Stimulated activated CD8-positive, alpha-beta memory T cell treated with anti-CD3 and anti-CD28 coated beads, Interleukin-15, amount 100 ng/mL, for 24 hours (primary cell): ENCODE data around the gene ZNF480.
"Not testable (repeated sequence)": the region's sequence is repeated elsewhere in the genome, so short reads cannot be mapped to it uniquely, and the experiment has no call there.

Experiments used
- DNase-seq: peaks from one replicate; pipeline ENCODE4 v3.0.0-alpha.2; 2020; ENCODE audit warnings: low read depth

The ZNF480 gene

DNA sequence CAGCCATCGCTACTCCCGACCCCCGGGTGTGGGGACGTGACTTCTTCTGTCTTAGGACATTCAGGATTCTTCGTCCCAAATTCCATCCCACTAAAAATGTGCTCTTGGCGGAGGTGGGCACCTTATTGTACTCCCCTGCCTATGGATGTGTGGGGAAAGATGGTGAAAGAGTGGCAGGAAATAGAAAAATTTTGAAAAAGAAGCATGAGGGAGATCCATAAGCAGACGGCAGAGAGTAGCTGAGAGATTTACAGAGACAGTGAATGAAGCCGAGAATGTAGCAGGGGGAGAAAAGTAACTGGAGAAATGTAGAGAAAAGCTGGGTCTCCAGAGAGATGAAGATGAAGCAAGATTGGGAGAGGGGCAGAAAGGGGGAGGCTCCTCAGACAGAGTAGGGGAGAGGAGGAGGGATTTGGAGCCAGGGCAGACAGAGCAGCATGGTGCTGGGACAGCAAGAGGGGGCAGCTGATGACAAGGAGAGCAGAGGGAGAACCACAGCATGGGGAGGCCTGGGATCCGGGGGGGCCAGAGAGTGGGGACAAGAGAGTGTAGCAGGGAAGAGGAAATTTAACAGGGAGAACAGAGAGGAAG, 39.9 kb downstream of the ZNF480 start:
- no peak for DNase-seq

DNA sequence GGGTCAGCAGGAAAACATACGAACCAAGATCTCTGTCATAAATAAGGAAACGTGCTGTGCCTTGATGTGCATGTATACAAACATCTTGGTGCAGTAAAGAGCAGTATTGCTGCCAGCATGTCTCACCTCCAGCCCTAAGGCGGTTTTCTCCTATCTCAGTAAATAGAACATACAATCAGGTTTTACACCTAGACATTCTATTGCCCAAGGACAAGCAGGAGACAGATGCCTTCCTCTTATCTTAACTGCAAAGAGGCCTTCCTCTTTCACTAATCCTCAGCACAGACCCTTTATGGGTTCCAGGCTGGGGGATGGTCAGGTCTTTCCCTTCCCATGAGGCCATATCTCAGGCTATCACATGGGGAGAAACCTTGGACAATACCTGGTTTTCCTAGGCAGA, 42.1 kb downstream of the ZNF480 start:
- not testable (repeated sequence) for DNase-seq

DNA sequence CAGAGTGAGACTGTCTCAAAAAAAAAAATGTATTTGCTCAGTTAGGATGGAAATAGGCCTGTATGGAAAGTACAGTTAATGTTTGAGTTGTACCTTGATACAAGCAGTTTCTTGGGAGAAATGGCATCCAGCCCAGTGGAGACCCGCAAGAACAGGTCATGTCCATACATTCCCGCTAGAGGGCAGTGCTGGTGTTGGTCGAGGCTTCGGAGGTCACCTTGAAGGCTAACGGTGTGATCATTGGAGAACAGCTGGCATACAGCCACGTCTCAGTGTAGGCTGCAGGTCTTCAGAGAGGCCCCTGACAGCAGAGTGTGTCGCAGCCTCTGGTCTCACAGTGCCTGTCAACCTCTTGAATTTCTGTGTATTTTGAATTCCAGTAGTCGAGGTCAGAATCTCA, 46.6 kb downstream of the ZNF480 start:
- DNase-seq: no peak

DNA sequence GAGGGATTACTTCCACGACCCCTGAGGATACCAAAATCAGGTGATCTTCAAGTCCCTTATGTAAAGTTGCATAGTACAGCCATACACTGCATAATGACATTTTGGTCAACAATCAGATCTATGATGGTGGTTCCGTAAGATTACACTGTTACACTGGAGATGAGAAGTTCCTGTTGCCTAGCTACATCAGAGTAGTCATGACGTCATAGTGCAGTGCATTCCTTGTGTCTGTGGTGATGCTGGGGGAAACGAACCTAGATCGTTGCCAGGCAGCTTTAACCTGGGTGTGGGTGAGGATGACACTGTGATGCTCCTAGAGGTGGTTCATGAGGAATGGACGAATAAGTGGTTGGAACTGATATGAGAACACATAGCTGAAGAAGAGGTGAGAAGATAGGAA, 48.2 kb downstream of the ZNF480 start:
- no peak for DNase-seq

DNA sequence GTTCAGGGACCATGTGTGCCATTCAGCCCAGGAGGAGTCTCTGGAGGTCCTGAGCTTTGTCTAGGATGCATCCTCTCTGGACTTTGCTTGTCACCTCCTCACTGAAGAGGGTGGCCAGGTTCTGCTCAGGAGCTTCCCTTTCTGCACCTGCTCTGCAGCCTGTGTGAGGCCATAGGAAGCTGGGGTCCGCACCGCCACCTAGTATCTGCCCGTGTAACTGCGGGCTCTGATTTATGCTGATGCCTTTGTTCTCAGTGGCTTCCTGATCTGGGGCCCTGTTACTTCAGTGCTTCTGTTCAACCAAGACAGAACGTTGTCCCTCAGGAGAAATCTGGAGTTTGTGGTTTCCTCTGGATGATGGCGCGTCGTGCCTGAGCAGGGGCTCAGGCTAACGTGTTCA, 54.5 kb downstream of the ZNF480 start:
- DNase-seq: no peak

DNA sequence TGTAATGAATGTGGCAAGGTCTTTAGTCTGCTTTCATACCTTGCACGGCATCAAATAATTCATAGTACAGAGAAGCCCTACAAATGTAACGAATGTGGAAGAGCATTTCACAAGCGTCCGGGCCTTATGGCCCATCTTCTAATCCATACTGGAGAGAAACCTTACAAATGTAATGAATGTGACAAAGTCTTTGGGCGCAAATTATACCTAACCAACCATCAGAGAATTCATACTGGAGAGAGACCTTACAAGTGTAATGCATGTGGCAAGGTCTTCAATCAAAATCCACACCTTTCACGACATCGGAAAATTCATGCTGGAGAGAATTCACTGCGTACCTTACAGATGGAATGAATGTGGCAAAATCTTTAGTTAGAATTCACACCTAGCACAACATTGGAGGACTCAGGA, 69.5 kb downstream of the ZNF480 start:
- DNase-seq: no peak

DNA sequence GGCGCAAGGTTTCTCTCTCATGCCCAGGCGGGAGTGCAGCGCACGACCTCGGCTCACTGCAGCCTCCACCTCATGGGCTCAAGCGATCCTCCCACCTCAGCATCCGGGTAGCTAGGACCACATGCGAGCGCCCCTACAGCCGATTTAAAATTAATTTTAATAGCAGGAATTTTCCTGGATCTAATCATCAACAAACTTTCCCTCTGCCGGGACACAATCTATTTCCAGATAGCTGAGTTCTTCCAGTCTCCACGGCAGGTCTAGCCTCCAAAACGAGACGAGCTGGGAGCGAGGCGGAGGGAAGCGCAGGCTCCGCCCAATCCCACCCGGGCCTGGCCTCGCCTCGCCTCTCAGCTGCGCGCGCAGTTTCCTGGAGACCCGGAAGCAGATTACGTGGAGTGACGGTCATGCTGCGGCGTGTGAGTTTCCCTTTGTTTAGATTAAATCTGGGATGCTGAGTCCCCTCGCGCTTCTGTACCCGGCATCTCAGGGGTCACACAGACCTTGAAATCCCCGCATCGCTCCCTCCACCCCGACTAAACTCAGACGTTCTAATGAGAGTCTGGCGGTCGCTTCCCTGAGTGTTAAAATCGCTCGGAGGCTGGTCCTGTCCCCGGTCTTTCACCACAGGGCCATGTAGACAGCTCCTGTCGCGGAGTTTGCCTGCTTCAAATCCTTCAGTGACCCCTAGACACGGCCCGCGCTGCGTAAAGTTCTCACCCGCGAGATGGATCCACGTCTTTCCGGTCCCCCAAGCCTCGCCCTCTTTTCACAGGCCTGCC, 72.8 kb downstream of the ZNF480 start, which contains the start of gene ZNF880:
ZNF880 (plus strand) TSS at position 365 of the 782 bp plus-strand sequence; CDS start at position 408, 43 bp downstream.
- DNase-seq: peak; percentile 87

DNA sequence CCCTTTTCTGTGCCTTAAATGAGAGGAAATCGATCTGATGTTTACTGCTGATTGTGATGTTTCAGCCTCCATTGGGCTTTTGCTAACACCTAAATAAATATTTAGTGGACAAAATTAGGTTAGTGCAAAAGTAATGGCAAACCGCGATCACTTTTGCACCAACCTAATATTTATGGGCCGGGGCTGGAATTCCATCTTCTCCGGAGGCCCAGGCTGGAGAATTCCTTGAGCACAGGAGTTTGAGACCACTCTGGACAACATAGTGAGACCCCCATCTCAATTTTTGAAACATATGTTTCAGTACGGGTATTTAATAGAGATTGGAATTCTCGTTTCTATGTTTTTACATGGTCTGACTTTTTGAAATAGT, 73.4 kb downstream of the ZNF480 start:
- DNase-seq: no peak
